ENCODE results near the gene ECHS1. TPM values are rescaled to one million over a fixed set of nuclear protein-coding genes. Genes with fewer than 3 reads are reported as not detected.

ECHS1 gene
- polyA plus RNA-seq = 100 to 1,000 TPM in 1 of 2 donors, 10 to 100 TPM in 1; 85.4 to 105 TPM

- H3K27ac ChIP-seq (ENCODE audit: low read depth in 2 of 2, low read length in 1 of 2) = peak within 1 kb of the TSS; percentile 86 to 95
Observed at GRCh38 chr10:133373174-133374090, at the start of gene ECHS1. Gene ECHS1 (minus strand): TSS chr10:133373354. CDS start chr10:133373333, 21 bp downstream.

GRCh38 chr10:133422223-133422806, 49.2 kb upstream of the ECHS1 start:
- H3K4me3 ChIP-seq (ENCODE audit: low read depth in 1 of 2, low read length in 2 of 2) = no peak overlapping the region
- peaks cover 0 to 7% of the 10 kb centered on the region in 2 donors for H3K27me3 ChIP-seq (ENCODE audit: control insufficient read depth in 1 of 2, insufficient read depth in 2 of 2, low read length in 2 of 2)
- WGBS, 2 donors = 75% methylated on average over 16 of the region's 16 CpGs
- no peaks in the 10 kb centered on the region for H3K9me3 ChIP-seq (ENCODE audit: control insufficient read depth in 2 of 2, insufficient read depth in 1 of 2, low read depth in 1 of 2, low read length in 1 of 2)
- H3K4me1 ChIP-seq (ENCODE audit: control insufficient read depth in 2 of 2, insufficient read depth in 2 of 2, low read length in 1 of 2) = peaks cover 0 to 6% of the 10 kb centered on the region in 2 donors
- no peak overlapping the region for H3K27ac ChIP-seq (ENCODE audit: low read depth in 2 of 2, low read length in 1 of 2)
- H3K36me3 ChIP-seq (ENCODE audit: control insufficient read depth in 2 of 2, insufficient read depth in 2 of 2, low read length in 1 of 2) = peaks cover 0 to 26% of the 10 kb centered on the region in 2 donors

More at GRCh38 chr10:133373174-133374090, at the start of gene ECHS1:
- Histone ChIP-seq H3K9me3 (ENCODE audit: control insufficient read depth in 2 of 2, insufficient read depth in 1 of 2, low read depth in 1 of 2, low read length in 1 of 2) (no peaks in the 10 kb centered on the region), H3K36me3 (ENCODE audit: control insufficient read depth in 2 of 2, insufficient read depth in 2 of 2, low read length in 1 of 2) (peaks cover 4 to 20% of the 10 kb centered on the region in 2 donors), H3K27me3 (ENCODE audit: control insufficient read depth in 1 of 2, insufficient read depth in 2 of 2, low read length in 2 of 2) (no peaks in the 10 kb centered on the region), H3K4me3 (ENCODE audit: low read depth in 1 of 2, low read length in 2 of 2) (peak within 1 kb of the TSS; percentile 75 to 90), H3K4me1 (ENCODE audit: control insufficient read depth in 2 of 2, insufficient read depth in 2 of 2, low read length in 1 of 2) (peaks cover 6 to 10% of the 10 kb centered on the region in 2 donors)
- 1 to 2% methylated on average over 56 to 89 of the region's 89 CpGs for WGBS, 2 donors

GRCh38 chr10:133421336-133422222, 48.4 kb upstream of the ECHS1 start:
- peaks cover 0 to 6% of the 10 kb centered on the region in 2 donors for H3K4me1 ChIP-seq (ENCODE audit: control insufficient read depth in 2 of 2, insufficient read depth in 2 of 2, low read length in 1 of 2)
- peaks cover 0 to 26% of the 10 kb centered on the region in 2 donors for H3K36me3 ChIP-seq (ENCODE audit: control insufficient read depth in 2 of 2, insufficient read depth in 2 of 2, low read length in 1 of 2)
- WGBS, 2 donors = 80 to 87% methylated on average over 16 of the region's 17 CpGs
- peaks cover 0 to 7% of the 10 kb centered on the region in 2 donors for H3K27me3 ChIP-seq (ENCODE audit: control insufficient read depth in 1 of 2, insufficient read depth in 2 of 2, low read length in 2 of 2)
- no peak overlapping the region for H3K4me3 ChIP-seq (ENCODE audit: low read depth in 1 of 2, low read length in 2 of 2)
- H3K9me3 ChIP-seq (ENCODE audit: control insufficient read depth in 2 of 2, insufficient read depth in 1 of 2, low read depth in 1 of 2, low read length in 1 of 2) = no peaks in the 10 kb centered on the region
- H3K27ac ChIP-seq (ENCODE audit: low read depth in 2 of 2, low read length in 1 of 2) = no peak overlapping the region

GRCh38 chr10:133420579-133420978, 47.4 kb upstream of the ECHS1 start:
- peaks cover 0 to 6% of the 10 kb centered on the region in 2 donors for H3K4me1 ChIP-seq (ENCODE audit: control insufficient read depth in 2 of 2, insufficient read depth in 2 of 2, low read length in 1 of 2)
- H3K36me3 ChIP-seq (ENCODE audit: control insufficient read depth in 2 of 2, insufficient read depth in 2 of 2, low read length in 1 of 2) = peaks cover 0 to 29% of the 10 kb centered on the region in 2 donors
- H3K4me3 ChIP-seq (ENCODE audit: low read depth in 1 of 2, low read length in 2 of 2) = no peak overlapping the region
- 94 to 97% methylated on average over 6 of the region's 6 CpGs for WGBS, 2 donors
- H3K9me3 ChIP-seq (ENCODE audit: control insufficient read depth in 2 of 2, insufficient read depth in 1 of 2, low read depth in 1 of 2, low read length in 1 of 2) = no peaks in the 10 kb centered on the region
- no peak overlapping the region for H3K27ac ChIP-seq (ENCODE audit: low read depth in 2 of 2, low read length in 1 of 2)
- peaks cover 0 to 7% of the 10 kb centered on the region in 2 donors for H3K27me3 ChIP-seq (ENCODE audit: control insufficient read depth in 1 of 2, insufficient read depth in 2 of 2, low read length in 2 of 2)

- no peaks in the 10 kb centered on the region for H3K9me3 ChIP-seq (ENCODE audit: control insufficient read depth in 2 of 2, insufficient read depth in 1 of 2, low read depth in 1 of 2, low read length in 1 of 2)
- H3K36me3 ChIP-seq (ENCODE audit: control insufficient read depth in 2 of 2, insufficient read depth in 2 of 2, low read length in 1 of 2) = peaks cover 0 to 30% of the 10 kb centered on the region in 2 donors
- H3K4me1 ChIP-seq (ENCODE audit: control insufficient read depth in 2 of 2, insufficient read depth in 2 of 2, low read length in 1 of 2) = peaks cover 0 to 6% of the 10 kb centered on the region in 2 donors
- no peak overlapping the region for H3K27ac ChIP-seq (ENCODE audit: low read depth in 2 of 2, low read length in 1 of 2)
- WGBS, 2 donors = 91% methylated on average over 17 of the region's 17 CpGs
- H3K27me3 ChIP-seq (ENCODE audit: control insufficient read depth in 1 of 2, insufficient read depth in 2 of 2, low read length in 2 of 2) = peaks cover 0 to 7% of the 10 kb centered on the region in 2 donors
- H3K4me3 ChIP-seq (ENCODE audit: low read depth in 1 of 2, low read length in 2 of 2) = no peak overlapping the region
Observed at GRCh38 chr10:133420028-133420427, 46.9 kb upstream of the ECHS1 start.

- H3K36me3 ChIP-seq (ENCODE audit: control insufficient read depth in 2 of 2, insufficient read depth in 2 of 2, low read length in 1 of 2) = peaks cover 0 to 32% of the 10 kb centered on the region in 2 donors
- no peaks in the 10 kb centered on the region for H3K9me3 ChIP-seq (ENCODE audit: control insufficient read depth in 2 of 2, insufficient read depth in 1 of 2, low read depth in 1 of 2, low read length in 1 of 2)
- H3K4me3 ChIP-seq (ENCODE audit: low read depth in 1 of 2, low read length in 2 of 2) = no peak overlapping the region
- WGBS, 2 donors = 92 to 94% methylated on average over 34 of the region's 34 CpGs
- peaks cover 0 to 7% of the 10 kb centered on the region in 2 donors for H3K27me3 ChIP-seq (ENCODE audit: control insufficient read depth in 1 of 2, insufficient read depth in 2 of 2, low read length in 2 of 2)
- peaks cover 0 to 6% of the 10 kb centered on the region in 2 donors for H3K4me1 ChIP-seq (ENCODE audit: control insufficient read depth in 2 of 2, insufficient read depth in 2 of 2, low read length in 1 of 2)
- H3K27ac ChIP-seq (ENCODE audit: low read depth in 2 of 2, low read length in 1 of 2) = no peak overlapping the region
Observed at GRCh38 chr10:133419211-133419950, 46.2 kb upstream of the ECHS1 start.

- Histone ChIP-seq H3K27me3 (ENCODE audit: control insufficient read depth in 1 of 2, insufficient read depth in 2 of 2, low read length in 2 of 2) (peaks cover 0 to 6% of the 10 kb centered on the region in 2 donors), H3K36me3 (ENCODE audit: control insufficient read depth in 2 of 2, insufficient read depth in 2 of 2, low read length in 1 of 2) (peaks cover 0 to 32% of the 10 kb centered on the region in 2 donors), H3K9me3 (ENCODE audit: control insufficient read depth in 2 of 2, insufficient read depth in 1 of 2, low read depth in 1 of 2, low read length in 1 of 2) (no peaks in the 10 kb centered on the region), H3K4me3 (ENCODE audit: low read depth in 1 of 2, low read length in 2 of 2) (no peak overlapping the region), H3K4me1 (ENCODE audit: control insufficient read depth in 2 of 2, insufficient read depth in 2 of 2, low read length in 1 of 2) (peaks cover 0 to 6% of the 10 kb centered on the region in 2 donors), H3K27ac (ENCODE audit: low read depth in 2 of 2, low read length in 1 of 2) (no peak overlapping the region)
- WGBS, 2 donors = 96 to 97% methylated on average over 14 of the region's 14 CpGs
Observed at GRCh38 chr10:133418289-133418993, 45.3 kb upstream of the ECHS1 start.

- Histone ChIP-seq H3K36me3 (ENCODE audit: control insufficient read depth in 2 of 2, insufficient read depth in 2 of 2, low read length in 1 of 2) (peaks cover 0 to 28% of the 10 kb centered on the region in 2 donors), H3K27me3 (ENCODE audit: control insufficient read depth in 1 of 2, insufficient read depth in 2 of 2, low read length in 2 of 2) (no peaks in the 10 kb centered on the region), H3K9me3 (ENCODE audit: control insufficient read depth in 2 of 2, insufficient read depth in 1 of 2, low read depth in 1 of 2, low read length in 1 of 2) (no peaks in the 10 kb centered on the region), H3K4me1 (ENCODE audit: control insufficient read depth in 2 of 2, insufficient read depth in 2 of 2, low read length in 1 of 2) (no peaks in the 10 kb centered on the region), H3K4me3 (ENCODE audit: low read depth in 1 of 2, low read length in 2 of 2) (no peak overlapping the region), H3K27ac (ENCODE audit: low read depth in 2 of 2, low read length in 1 of 2) (no peak overlapping the region)
- 91 to 96% methylated on average over 25 of the region's 25 CpGs for WGBS, 2 donors
Observed at GRCh38 chr10:133415752-133416151, 42.6 kb upstream of the ECHS1 start.
